GM12864 (cell line): Measurements from ENCODE around the gene ADAMTS10.

Source experiments
- DNase-seq: peaks from one replicate; pipeline ENCODE4 v3.0.0-alpha.2; 2011; ENCODE audit warnings: low read depth
- H3K4me3 ChIP-seq: 2 replicates; pipeline ENCODE4 v1.5.1; 2011; ENCODE audit warnings: mild to moderate bottlenecking, low read depth, low read length, control low read depth
- CTCF ChIP-seq: IDR thresholded peaks from 2 replicates; pipeline ENCODE4 v1.5.1; 2011; ENCODE audit warnings: low read depth, mild to moderate bottlenecking, moderate library complexity, low read length, control low read depth, inconsistent platforms; ENCODE audit errors: missing control alignments

ADAMTS10 gene

DNA sequence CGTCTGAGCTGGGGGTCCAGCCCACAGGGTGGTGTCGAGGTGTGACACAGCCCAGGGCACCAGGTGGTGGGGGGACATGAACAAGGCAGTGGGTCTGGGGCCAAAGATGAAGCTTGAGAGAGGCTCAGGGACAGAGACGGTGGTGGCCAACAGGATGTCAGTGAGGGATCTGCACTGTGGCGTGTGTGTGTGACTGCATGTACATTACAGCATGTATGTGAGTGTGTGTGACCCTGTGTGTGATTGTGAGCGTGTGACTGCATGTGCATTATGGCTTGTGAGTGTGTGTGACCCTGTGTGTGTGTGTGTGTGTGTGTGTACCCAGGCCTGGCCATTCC, 1.6 kb downstream of the ADAMTS10 start:
- no peak for TF ChIP-seq CTCF
- no peak overlapping the region for H3K4me3 ChIP-seq
- no peak for DNase-seq

DNA sequence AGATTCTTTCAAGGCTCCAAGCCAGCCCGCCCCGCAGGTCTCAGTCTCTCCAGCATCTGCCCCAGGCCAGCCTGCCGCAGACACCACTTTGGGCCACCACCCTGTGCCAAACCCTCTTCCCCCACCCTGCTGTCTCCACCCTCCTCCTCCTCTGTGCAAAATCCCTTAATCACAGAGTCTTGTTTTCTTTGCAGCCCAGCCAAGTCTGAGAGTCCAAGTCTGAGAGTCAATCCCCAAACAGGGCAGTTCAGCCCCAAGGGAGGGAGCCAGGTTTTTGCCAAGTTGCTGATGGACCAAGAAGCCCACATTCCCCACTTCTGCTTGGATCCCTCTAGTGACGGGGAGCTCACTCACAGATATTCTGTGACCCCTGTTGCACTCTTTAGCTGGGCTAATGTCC, 3.1 kb downstream of the ADAMTS10 start:
- DNase-seq: no peak
- no peak for TF ChIP-seq CTCF
- no peak overlapping the region for H3K4me3 ChIP-seq

GRCh38 chr19:8605514-8605913, 5.0 kb downstream of the ADAMTS10 start:
- no peak overlapping the region for H3K4me3 ChIP-seq
- no peak for DNase-seq
- TF ChIP-seq CTCF: no peak

DNA sequence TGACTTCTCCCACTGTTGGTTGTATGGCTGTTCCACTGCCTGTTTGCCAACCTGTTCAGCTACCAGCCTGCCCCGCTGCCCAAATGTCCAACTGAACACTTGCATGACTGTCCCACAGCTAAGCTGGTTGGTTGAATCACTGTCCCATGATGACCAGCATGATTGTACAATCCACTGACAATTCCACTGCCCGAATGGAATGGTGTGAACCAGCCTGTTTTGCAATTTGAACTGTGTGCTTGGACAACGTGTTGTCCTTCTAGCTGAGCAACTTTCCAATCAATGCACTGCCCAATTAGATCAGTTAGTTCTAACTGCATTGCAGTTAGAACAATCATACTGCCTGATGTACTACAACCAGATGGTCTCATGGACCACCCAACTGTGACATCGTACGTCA, 8.7 kb downstream of the ADAMTS10 start:
- no peak for TF ChIP-seq CTCF
- no peak for DNase-seq

DNA sequence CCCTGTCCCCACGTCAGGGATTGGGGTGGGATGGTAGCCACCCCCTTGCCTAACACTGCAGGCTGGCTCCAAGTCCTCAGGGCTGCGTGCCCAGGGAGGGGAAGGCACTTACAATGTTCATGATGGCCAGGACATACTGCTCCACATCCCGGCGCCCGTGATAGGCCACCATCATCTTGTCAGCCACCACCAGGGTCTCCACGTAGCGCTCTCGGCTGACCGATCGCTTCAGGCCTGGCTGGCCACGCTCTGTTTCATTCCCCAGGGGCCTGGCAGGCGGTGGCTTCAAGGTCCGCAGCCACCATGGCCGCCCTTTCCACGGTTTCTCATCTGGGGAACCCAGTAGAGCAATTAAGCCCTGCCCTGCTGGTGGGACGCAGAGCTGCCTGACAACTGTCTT, 9.7 kb downstream of the ADAMTS10 start:
- H3K4me3 ChIP-seq: no peak overlapping the region
- DNase-seq: no peak
- no peak for TF ChIP-seq CTCF

More for the DNA sequence above, 8.7 kb downstream of the ADAMTS10 start:
- H3K4me3 ChIP-seq: no peak overlapping the region

- DNase-seq: no peak
- no peak for TF ChIP-seq CTCF
- H3K4me3 ChIP-seq: no peak overlapping the region
These were observed 10.5 kb downstream of the ADAMTS10 start for GRCh38 chr19:8600064-8600463.

GRCh38 chr19:8596168-8596567, 14.3 kb downstream of the ADAMTS10 start:
- no peak for TF ChIP-seq CTCF
- no peak for DNase-seq
- no peak overlapping the region for H3K4me3 ChIP-seq
